Measurements from ENCODE around the gene EMC7. TPM values are rescaled to one million over a fixed set of nuclear protein-coding genes. Genes with fewer than 3 reads are reported as not detected.

The EMC7 gene
- total RNA-seq (2012; rRNA removed): 46.6 and 58.6 TPM in 2 replicates
- 66.8 and 76.4 TPM in 2 replicates for polyA plus RNA-seq (2012; rRNA removed)
- polyA plus RNA-seq (2012; cell fraction: cytosol; rRNA removed): 20.0 and 31.5 TPM in 2 replicates
- polyA plus RNA-seq (2012; cell fraction: nucleus; rRNA removed; ENCODE audit: low replicate concordance): 3.0 and 27.9 TPM in 2 replicates
- Bru-seq, nascent RNA: percentile 72 among the genes with signal in this experiment
- BruChase-seq, experiment 1, labeled RNA remaining after a 6-hour chase: percentile 69 among the genes with signal in this experiment
- percentile 58 among the genes with signal in this experiment for BruChase-seq, experiment 2, labeled RNA remaining after a 2-hour chase
- long read RNA-seq, transcript EMC7-201 (5 exons, 1,155 nt): major isoform, 132 of 168 reads
- long read RNA-seq, partial matches to known transcripts: 2 of 168 reads
- long read RNA-seq, other reads (novel, unspliced or antisense): 34 of 168 reads

DNA sequence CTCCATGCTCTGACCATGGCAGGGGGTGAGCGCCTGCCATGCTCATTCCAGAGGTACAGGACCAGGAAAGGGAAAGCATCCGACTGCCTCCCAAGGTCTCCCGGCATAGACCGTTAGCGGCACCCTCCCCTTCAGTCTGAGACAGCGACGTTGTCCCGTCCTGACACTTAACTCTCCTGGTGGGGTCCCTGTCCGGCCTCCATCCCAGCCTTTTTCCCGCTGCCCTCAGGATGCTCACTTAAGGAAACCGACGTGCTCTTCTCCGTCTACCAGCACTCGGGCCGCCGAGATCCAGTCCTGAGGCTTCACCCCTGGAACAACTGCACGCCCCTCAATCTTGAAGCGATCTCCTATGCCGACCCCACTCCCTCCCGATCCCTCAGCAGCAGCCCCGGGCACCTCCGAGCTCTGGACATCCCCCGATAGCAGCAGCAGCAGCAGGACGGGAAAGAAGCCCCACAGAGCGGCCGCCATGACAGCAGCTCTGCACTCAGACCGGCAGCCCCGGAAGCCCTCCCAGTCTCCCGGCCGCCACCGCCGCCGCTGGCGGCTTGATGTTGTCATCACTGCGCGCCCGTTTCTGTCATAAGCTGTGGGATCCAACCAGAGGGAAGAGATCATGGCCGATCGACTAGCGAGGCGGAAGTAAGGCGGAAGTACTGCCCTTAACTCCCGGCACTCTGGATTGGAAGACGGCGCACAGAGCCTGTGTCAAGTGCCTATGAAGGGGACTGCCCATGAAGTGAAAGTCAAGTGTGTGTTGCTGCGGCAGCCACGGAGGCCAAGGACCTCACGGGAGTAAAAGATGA is at the start of gene EMC7, which contains the start of gene PGBD4:
Gene EMC7 (minus strand): TSS at position 497 of the 809 bp plus-strand sequence. CDS start 23 bp downstream, at position 474.
Gene PGBD4 (plus strand): TSS at position 718 of the 809 bp plus-strand sequence. CDS start 449 bp downstream, outside the sequence.
- Histone ChIP-seq H3K9ac (ENCODE audit: low read depth, low read length) (peak within 1 kb of the TSS; percentile 92), H2BK5ac (ENCODE audit: low read depth, low read length, poor library complexity, severe bottlenecking) (peak within 1 kb of the TSS; percentile 69), H3K4ac (ENCODE audit: low read depth, low read length) (peak within 1 kb of the TSS; percentile 91), H4K91ac (ENCODE audit: insufficient read depth, low read depth, low read length) (peak within 1 kb of the TSS; percentile 80), H3K4me1 (ENCODE audit: control insufficient read depth, insufficient read depth, low read length) (peaks cover 4% of the 10 kb centered on the region; the same call in 1 of the 2 replicates), H3K18ac (ENCODE audit: low read depth, low read length) (no peak within 1 kb of the TSS), H2AK5ac (ENCODE audit: low read depth, low read length) (peak within 1 kb of the TSS; percentile 52), H4K5ac (ENCODE audit: low read depth, low read length) (peak within 1 kb of the TSS; percentile 90), H3K23ac (ENCODE audit: low read depth, low read length) (peak within 1 kb of the TSS; percentile 96), H3K9me3 (ENCODE audit: control insufficient read depth, insufficient read depth, low read length) (no peaks in the 10 kb centered on the region), H2AFZ (replicated peaks; ENCODE audit: low read length, poor library complexity) (peak within 1 kb of the TSS; percentile 99), H3K27ac (ENCODE audit: insufficient read depth, low read length) (peak within 1 kb of the TSS; percentile 88), H3K36me3 (ENCODE audit: control insufficient read depth, insufficient read depth, low read length) (no peaks in the 10 kb centered on the region), H2BK15ac (ENCODE audit: low read depth, low read length) (no peak within 1 kb of the TSS; the same call in 2 of the 3 replicates), H2AK9ac (replicated peaks; ENCODE audit: low read depth, low read length, poor library complexity) (peak within 1 kb of the TSS; percentile 94), H4K8ac (ENCODE audit: low read depth in 2 of 2, low read length in 2 of 2) (peak within 1 kb of the TSS; percentile 48 to 97), H3K79me1 (ENCODE audit: low read depth in 1 of 2, low read length in 2 of 2) (peaks cover 17 to 45% of the 10 kb centered on the region in 2 experiments), H3K4me2 (ENCODE audit: low read depth, low read length) (peak within 1 kb of the TSS; percentile 92), H3K56ac (ENCODE audit: extremely low read depth, insufficient read depth, low read length) (peak within 1 kb of the TSS; percentile 81), H3K4me3 (ENCODE audit: insufficient read depth, low read depth, low read length) (peak within 1 kb of the TSS; percentile 76), H2BK20ac (ENCODE audit: low read depth, low read length) (peak within 1 kb of the TSS; percentile 50; the same call in 1 of the 2 replicates), H3K14ac (replicated peaks; ENCODE audit: low read depth, low read length) (peak within 1 kb of the TSS; percentile 90), H2BK120ac (ENCODE audit: low read depth, low read length) (peak within 1 kb of the TSS; percentile 72), H3K27me3 (ENCODE audit: control insufficient read depth, insufficient read depth, low read length) (no peaks in the 10 kb centered on the region), H4K20me1 (ENCODE audit: insufficient read depth, low read length) (no peaks in the 10 kb centered on the region), H3K9me1 (ENCODE audit: insufficient read depth, low read length) (no peaks in the 10 kb centered on the region)
- BruUV-seq (replicated peaks): no TSS peak
- POLR2A ChIA-PET (ENCODE audit: unreplicated experiment): interaction anchor here (0.6 to 0.7 kb wide), 3 partner anchors 10 to 150 kb away, joined by 3 read pairs; no protein-coding TSS in a partner anchor
- CTCF ChIA-PET: interaction anchor here (1.1 kb wide), 1 partner anchor 9 kb away, joined by 4 read pairs; no protein-coding TSS in a partner anchor
- 0% methylated on average over 31 of the region's 48 CpGs; no CpG with 5 or more reads in 1 of the 2 experiments for WGBS, 2 experiments (ENCODE audit: extremely low coverage in 2 of 2, insufficient read length in 1 of 2)
- DNase-seq (peak; percentile 100), ATAC-seq (ENCODE audit: low read depth) (peak; percentile 99)
- intact Hi-C loops (cut with micrococcal nuclease) (loop anchor here (5.0 kb wide), 1 partner anchor 39 kb away; no protein-coding TSS in a partner anchor), dilution Hi-C loops (cut with HindIII; ENCODE audit: low sequenced_read_pairs, unreplicated experiment) (no loop called here), in situ Hi-C loops (cut with MboI; ENCODE audit: low sequenced_read_pairs) (loop anchor here (5.0 to 25.0 kb wide), 3 partner anchors 111 to 486 kb away; partner anchors contain the start of genes GOLGA8B, KATNBL1 and LPCAT4)
- peak; percentile 81; the same call in 1 of the 2 replicates for TF ChIP-seq BHLHE40 (IDR thresholded peaks at IDR 0.05; ENCODE audit: low read depth, low read length)
- TF ChIP-seq CEBPB (IDR thresholded peaks at IDR 0.05; ENCODE audit: low read depth, low read length): peak; percentile 35; the same call in 1 of the 2 replicates
- peak; percentile 29; the same call in 1 of the 2 replicates for TF ChIP-seq USF2 (IDR thresholded peaks at IDR 0.05; ENCODE audit: low read depth, low read length)
- TF ChIP-seq, protein P1, sequence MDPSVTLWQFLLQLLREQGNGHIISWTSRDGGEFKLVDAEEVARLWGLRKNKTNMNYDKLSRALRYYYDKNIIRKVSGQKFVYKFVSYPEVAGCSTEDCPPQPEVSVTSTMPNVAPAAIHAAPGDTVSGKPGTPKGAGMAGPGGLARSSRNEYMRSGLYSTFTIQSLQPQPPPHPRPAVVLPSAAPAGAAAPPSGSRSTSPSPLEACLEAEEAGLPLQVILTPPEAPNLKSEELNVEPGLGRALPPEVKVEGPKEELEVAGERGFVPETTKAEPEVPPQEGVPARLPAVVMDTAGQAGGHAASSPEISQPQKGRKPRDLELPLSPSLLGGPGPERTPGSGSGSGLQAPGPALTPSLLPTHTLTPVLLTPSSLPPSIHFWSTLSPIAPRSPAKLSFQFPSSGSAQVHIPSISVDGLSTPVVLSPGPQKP (IDR thresholded peaks at IDR 0.05; ENCODE audit: borderline replicate concordance, low read depth, low read length): 0 out of 2 replicates have a peak, but pooled peaks have one; percentile 61
- TF ChIP-seq RCOR1 (IDR thresholded peaks at IDR 0.05; ENCODE audit: insufficient replicate concordance, low read length): no peak
- TF ChIP-seq CHD1 (IDR thresholded peaks at IDR 0.05; ENCODE audit: low read depth, low read length): no peak
- TF ChIP-seq RFX5 (IDR thresholded peaks at IDR 0.05; ENCODE audit: low read depth, low read length): no peak
- TF ChIP-seq POLR2A (IDR thresholded peaks at IDR 0.05; ENCODE audit: low read depth, low read length): peak; percentile 93
- peak; percentile 89; the same call in 1 of the 2 replicates for TF ChIP-seq MXI1 (IDR thresholded peaks at IDR 0.05; ENCODE audit: borderline replicate concordance, low read depth, low read length)
- TF ChIP-seq SMC3 (IDR thresholded peaks at IDR 0.05; ENCODE audit: low read depth, low read length): no peak
- peak; percentile 32; the same call in 1 of the 2 replicates for TF ChIP-seq MAZ (IDR thresholded peaks at IDR 0.05; ENCODE audit: borderline replicate concordance, low read depth, low read length)
